Keratinocyte (primary cell): ENCODE measurements around the gene NT5DC1. TPM values are rescaled to one million over a fixed set of nuclear protein-coding genes. Genes with fewer than 3 reads are reported as not detected.

Experiments used
- DNase-seq: peaks from one replicate; pipeline ENCODE4 v3.0.0-alpha.2; 2011; ENCODE audit warnings: low read depth, missing footprints, low spot score
- FAIRE-seq: peaks from 2 replicates; lab custom pipeline; 2011; peaks lifted over from hg19 to GRCh38; lab: Jason Lieb, UNC
- H2AFZ ChIP-seq: 2 replicates; pipeline ENCODE4 v1.6.0; 2012; ENCODE audit warnings: low read length, control low read depth, inconsistent platforms; ENCODE audit not compliant: control insufficient read depth
- H3K27ac ChIP-seq: 2 replicates; pipeline ENCODE4 v1.5.1; 2011; ENCODE audit warnings: low read length; ENCODE audit not compliant: control insufficient read depth, insufficient read depth
- H3K27me3 ChIP-seq: 3 replicates; pipeline ENCODE4 v1.6.0; 2011; ENCODE audit warnings: low read length; ENCODE audit not compliant: control insufficient read depth, insufficient read depth; ENCODE audit errors: extremely low read depth
- H3K36me3 ChIP-seq, 2 experiments: 2 replicates in 1 of 2; 3 replicates in 1 of 2; pipeline ENCODE4 v1.5.1; 2011; ENCODE audit warnings: low read length in 2 of 2, mild to moderate bottlenecking in 1 of 2; ENCODE audit not compliant: control insufficient read depth in 2 of 2, insufficient read depth in 2 of 2; ENCODE audit errors: extremely low read depth in 1 of 2
- H3K4me1 ChIP-seq: 3 replicates; pipeline ENCODE4 v1.5.1; 2011; ENCODE audit warnings: low read length; ENCODE audit not compliant: control insufficient read depth, insufficient read depth; ENCODE audit errors: extremely low read depth
- H3K4me2 ChIP-seq: 3 replicates; pipeline ENCODE4 v1.6.0; 2011; ENCODE audit warnings: low read depth, low read length; ENCODE audit not compliant: control insufficient read depth, insufficient read depth; ENCODE audit errors: extremely low read depth
- H3K4me3 ChIP-seq, 3 experiments: fragments of 200-600 bp in 1 of 3; sonication (generic) in 1 of 3; 2 replicates in 2 of 3; 3 replicates in 1 of 3; pipeline ENCODE4 v1.5.1; 2011 to 2016; ENCODE audit warnings: low read length in 3 of 3, mild to moderate bottlenecking in 3 of 3, control low read depth in 2 of 3, inconsistent platforms in 1 of 3, low read depth in 1 of 3, mixed read lengths in 1 of 3, mixed run types in 1 of 3, moderate library complexity in 1 of 3; ENCODE audit not compliant: control insufficient read depth in 2 of 3, insufficient read depth in 2 of 3; ENCODE audit errors: extremely low read depth in 1 of 3
- H3K79me2 ChIP-seq: 2 replicates; pipeline ENCODE4 v1.6.0; 2012; ENCODE audit warnings: low read length; ENCODE audit not compliant: control insufficient read depth, insufficient read depth
- H3K9ac ChIP-seq: 3 replicates; pipeline ENCODE4 v1.6.0; 2011; ENCODE audit warnings: low read length; ENCODE audit not compliant: control insufficient read depth, insufficient read depth; ENCODE audit errors: extremely low read depth
- H3K9me1 ChIP-seq: 3 replicates; pipeline ENCODE4 v1.6.0; 2011; ENCODE audit warnings: low read length; ENCODE audit not compliant: control insufficient read depth, insufficient read depth; ENCODE audit errors: extremely low read depth
- H3K9me3 ChIP-seq: 2 replicates; pipeline ENCODE4 v1.5.1; 2012; ENCODE audit warnings: low read depth, low read length; ENCODE audit not compliant: control insufficient read depth
- H4K20me1 ChIP-seq: 3 replicates; pipeline ENCODE4 v1.6.0; 2011; ENCODE audit warnings: low read length; ENCODE audit not compliant: control insufficient read depth, insufficient read depth; ENCODE audit errors: extremely low read depth
- EZH2 ChIP-seq: IDR thresholded peaks from one replicate; pipeline ENCODE4 v1.6.1; 2012; ENCODE audit warnings: inconsistent platforms, mild to moderate bottlenecking, low read length, moderate library complexity
- dilution Hi-C: fragments of 300-500 bp; cut with MboI; formaldehyde crosslinking; loops from one replicate; pipeline ENCODE4 v1.7.0; 2020; ENCODE audit warnings: low sequenced_read_pairs; ENCODE audit not compliant: extremely low pct_ligation_motif_present
- polyA plus RNA-seq, 5 experiments: library from polyadenylated mRNA; depleted of rRNA in 3 of 5; stranded (reverse) in 3 of 5; stranded (forward) in 1 of 5; unstranded in 1 of 5; fragments of >200 nt; gene quantifications; 1 replicate in 1 of 5; 2 replicates in 3 of 5; 3 replicates in 1 of 5; pipeline versions ENCODE4 v1.2.1 to v1.2.3, GENCODE V29; 2011 to 2012; ENCODE audit warnings: missing spikeins in 2 of 5, low read depth in 1 of 5, low replicate concordance in 1 of 5
- TF ChIP-seq, protein P1 (sequence below), 3 experiments: IDR thresholded peaks in 1 of 3; conservative IDR thresholded peaks in 1 of 3; optimal IDR thresholded peaks in 1 of 3; 2 replicates in 2 of 3; 3 replicates in 1 of 3; pipeline versions ENCODE3 to v1.5.1; 2011; ENCODE audit warnings: low read length in 3 of 3, mild to moderate bottlenecking in 3 of 3, moderate library complexity in 2 of 3, control low read depth in 1 of 3, inconsistent platforms in 1 of 3; ENCODE audit not compliant: insufficient read depth in 2 of 3; ENCODE audit errors: extremely low read depth in 1 of 3

Gene NT5DC1
- polyA plus RNA-seq, 1 donor (not counting 4 experiments of a cell fraction or from before 2014, with no cell fraction given): 31.2 TPM

DNA sequence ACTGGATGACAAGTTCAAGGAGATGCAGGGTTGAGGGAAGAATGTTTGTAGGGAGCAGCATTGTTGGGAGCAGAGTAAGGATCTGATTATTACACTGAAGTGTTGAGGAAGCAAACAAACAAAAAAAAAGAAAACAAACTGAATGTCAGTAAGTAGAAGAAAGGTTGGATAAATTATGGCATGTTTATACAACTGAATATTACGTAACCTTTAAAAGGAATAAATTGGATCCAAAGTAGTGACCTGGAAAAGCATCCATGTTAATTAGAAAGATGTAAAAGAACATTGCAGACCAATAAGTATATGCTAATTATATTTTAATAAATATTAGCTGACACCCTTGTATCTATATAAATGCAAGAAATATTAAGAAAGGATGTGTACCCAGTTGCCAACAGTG is 191.9 kb downstream of the NT5DC1 start:
- no peak for TF ChIP-seq EZH2
- TF ChIP-seq, protein P1, sequence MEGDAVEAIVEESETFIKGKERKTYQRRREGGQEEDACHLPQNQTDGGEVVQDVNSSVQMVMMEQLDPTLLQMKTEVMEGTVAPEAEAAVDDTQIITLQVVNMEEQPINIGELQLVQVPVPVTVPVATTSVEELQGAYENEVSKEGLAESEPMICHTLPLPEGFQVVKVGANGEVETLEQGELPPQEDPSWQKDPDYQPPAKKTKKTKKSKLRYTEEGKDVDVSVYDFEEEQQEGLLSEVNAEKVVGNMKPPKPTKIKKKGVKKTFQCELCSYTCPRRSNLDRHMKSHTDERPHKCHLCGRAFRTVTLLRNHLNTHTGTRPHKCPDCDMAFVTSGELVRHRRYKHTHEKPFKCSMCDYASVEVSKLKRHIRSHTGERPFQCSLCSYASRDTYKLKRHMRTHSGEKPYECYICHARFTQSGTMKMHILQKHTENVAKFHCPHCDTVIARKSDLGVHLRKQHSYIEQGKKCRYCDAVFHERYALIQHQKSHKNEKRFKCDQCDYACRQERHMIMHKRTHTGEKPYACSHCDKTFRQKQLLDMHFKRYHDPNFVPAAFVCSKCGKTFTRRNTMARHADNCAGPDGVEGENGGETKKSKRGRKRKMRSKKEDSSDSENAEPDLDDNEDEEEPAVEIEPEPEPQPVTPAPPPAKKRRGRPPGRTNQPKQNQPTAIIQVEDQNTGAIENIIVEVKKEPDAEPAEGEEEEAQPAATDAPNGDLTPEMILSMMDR (optimal IDR thresholded peaks at IDR 0.05 in 1 of 3, IDR thresholded peaks at IDR 0.05 in 1 of 3, conservative IDR thresholded peaks at IDR 0.05 in 1 of 3; ENCODE audit: extremely low read depth in 1 of 3, insufficient read depth in 2 of 3, low read length in 3 of 3): no peak
- H3K79me2 ChIP-seq: no peaks in the 10 kb centered on the region
- no peaks in the 10 kb centered on the region for H4K20me1 ChIP-seq
- H3K36me3 ChIP-seq: no peaks in the 10 kb centered on the region
- dilution Hi-C loops: no loop called here
- H2AFZ ChIP-seq: no peak overlapping the region
- no peak overlapping the region for H3K9ac ChIP-seq
- H3K27ac ChIP-seq: no peak overlapping the region
- no peak overlapping the region for H3K4me3 ChIP-seq
- no peak overlapping the region for H3K4me2 ChIP-seq
- H3K27me3 ChIP-seq: no peaks in the 10 kb centered on the region
- FAIRE-seq (no peak), DNase-seq (no peak)
- H3K4me1 ChIP-seq: no peaks in the 10 kb centered on the region
- H3K9me3 ChIP-seq: no peaks in the 10 kb centered on the region
- no peaks in the 10 kb centered on the region for H3K9me1 ChIP-seq

DNA sequence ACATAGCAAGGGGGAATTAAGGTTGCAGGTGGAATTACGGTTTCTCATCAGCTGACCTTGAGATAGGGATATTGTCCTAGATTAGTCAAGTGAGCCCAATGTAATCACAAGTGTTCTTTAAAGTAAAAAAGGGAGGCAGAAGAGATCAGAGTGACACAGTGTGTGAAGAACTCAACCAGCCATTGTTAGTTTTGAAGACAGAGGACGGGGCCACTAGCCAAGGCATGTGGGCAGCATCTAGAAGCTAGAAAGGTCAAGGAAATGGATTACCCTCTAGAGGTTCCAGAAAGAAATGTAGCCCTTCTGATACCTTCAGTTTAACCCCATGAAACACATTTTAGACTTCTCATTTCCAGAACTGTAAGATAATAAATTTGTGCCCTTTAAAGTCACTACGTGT is 197.6 kb downstream of the NT5DC1 start:
- dilution Hi-C loops: no loop called here
- DNase-seq: no peak
- no peak overlapping the region for H3K4me2 ChIP-seq
- no peaks in the 10 kb centered on the region for H3K27me3 ChIP-seq
- no peak overlapping the region for H3K9ac ChIP-seq
- H3K9me3 ChIP-seq: no peaks in the 10 kb centered on the region
- no peaks in the 10 kb centered on the region for H4K20me1 ChIP-seq
- no peak overlapping the region for H3K4me3 ChIP-seq
- H3K27ac ChIP-seq: no peak overlapping the region
- no peaks in the 10 kb centered on the region for H3K4me1 ChIP-seq
- TF ChIP-seq, protein P1 (optimal IDR thresholded peaks at IDR 0.05 in 1 of 3, IDR thresholded peaks at IDR 0.05 in 1 of 3, conservative IDR thresholded peaks at IDR 0.05 in 1 of 3; ENCODE audit: extremely low read depth in 1 of 3, insufficient read depth in 2 of 3, low read length in 3 of 3): no peak
- no peak for TF ChIP-seq EZH2
- no peak for FAIRE-seq
- no peaks in the 10 kb centered on the region for H3K9me1 ChIP-seq
- H2AFZ ChIP-seq: no peak overlapping the region
- H3K79me2 ChIP-seq: no peaks in the 10 kb centered on the region
- H3K36me3 ChIP-seq: no peaks in the 10 kb centered on the region
